ENCODE measurements around the gene P2RY8.

The P2RY8 gene

DNA sequence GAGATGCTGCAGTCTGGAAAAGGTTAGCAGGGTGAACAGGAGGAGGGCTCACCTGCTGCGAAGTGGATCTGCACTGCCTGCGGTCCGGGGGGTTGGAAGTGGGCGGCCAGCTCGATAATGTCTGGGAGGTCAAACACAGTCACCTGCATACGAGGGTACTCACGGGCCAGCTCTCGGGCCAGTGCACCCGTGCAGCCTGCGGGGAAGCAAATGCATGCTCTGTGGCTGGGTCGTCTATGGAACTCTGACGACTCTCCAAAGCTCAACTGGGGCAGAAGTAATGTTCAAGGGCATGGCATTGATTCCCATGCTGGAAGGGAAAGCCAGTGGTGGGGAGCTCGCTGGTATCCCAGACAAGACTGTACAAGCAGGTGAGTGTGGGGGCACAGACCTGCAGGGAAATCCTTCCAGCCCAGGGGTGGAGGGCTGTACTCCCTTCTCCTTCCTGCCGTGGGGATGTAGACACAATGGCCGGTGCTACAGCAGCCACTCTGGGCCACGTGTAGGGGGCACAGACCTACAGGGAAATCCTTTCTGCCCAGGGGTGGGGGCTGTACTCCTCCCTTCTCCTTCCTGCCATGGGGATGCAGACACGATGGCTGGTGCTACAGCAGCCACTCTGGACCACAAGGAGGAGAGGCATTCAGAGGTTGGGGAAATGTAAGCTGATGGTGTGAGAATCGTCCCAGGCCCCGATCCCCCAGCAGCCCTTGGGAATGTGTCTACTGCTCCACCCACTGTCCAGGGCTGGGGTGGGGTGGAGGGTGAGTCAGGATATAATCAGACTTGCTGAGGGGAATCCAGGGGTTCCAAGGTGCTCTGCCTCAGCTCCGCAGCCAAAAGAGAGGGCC is 118.8 kb downstream of the P2RY8 start (continued):
- TF ChIP-seq IKZF3 (tag by site-specific recombination; IDR thresholded peaks at IDR 0.05): no peak
- peak; percentile 13 for TF ChIP-seq ZNF529 (tag by site-specific recombination; IDR thresholded peaks at IDR 0.05; ENCODE audit: insufficient replicate concordance)
- TF ChIP-seq ZXDB (tag by site-specific recombination; IDR thresholded peaks at IDR 0.05): 0 out of 2 replicates have a peak, but pooled peaks have one; percentile 26
- TF ChIP-seq KLF16 (tag by site-specific recombination; IDR thresholded peaks at IDR 0.05): no peak
- TF ChIP-seq ZNF132 (tag by site-specific recombination; IDR thresholded peaks at IDR 0.05; ENCODE audit: borderline replicate concordance): no peak
- TF ChIP-seq, protein P1, sequence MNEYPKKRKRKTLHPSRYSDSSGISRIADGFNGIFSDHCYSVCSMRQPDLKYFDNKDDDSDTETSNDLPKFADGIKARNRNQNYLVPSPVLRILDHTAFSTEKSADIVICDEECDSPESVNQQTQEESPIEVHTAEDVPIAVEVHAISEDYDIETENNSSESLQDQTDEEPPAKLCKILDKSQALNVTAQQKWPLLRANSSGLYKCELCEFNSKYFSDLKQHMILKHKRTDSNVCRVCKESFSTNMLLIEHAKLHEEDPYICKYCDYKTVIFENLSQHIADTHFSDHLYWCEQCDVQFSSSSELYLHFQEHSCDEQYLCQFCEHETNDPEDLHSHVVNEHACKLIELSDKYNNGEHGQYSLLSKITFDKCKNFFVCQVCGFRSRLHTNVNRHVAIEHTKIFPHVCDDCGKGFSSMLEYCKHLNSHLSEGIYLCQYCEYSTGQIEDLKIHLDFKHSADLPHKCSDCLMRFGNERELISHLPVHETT (tag by site-specific recombination; IDR thresholded peaks at IDR 0.05): peak; percentile 60
- TF ChIP-seq ZNF19 (tag by site-specific recombination; IDR thresholded peaks at IDR 0.05; ENCODE audit: low read depth): no peak
- no peak for TF ChIP-seq ZNF623 (tag by site-specific recombination; IDR thresholded peaks at IDR 0.05)
- TF ChIP-seq ZNF146 (tag by site-specific recombination; IDR thresholded peaks at IDR 0.05): no peak
- TF ChIP-seq ZNF114 (tag by site-specific recombination; IDR thresholded peaks at IDR 0.05): no peak
- no peak for TF ChIP-seq ZNF701 (tag by site-specific recombination; IDR thresholded peaks at IDR 0.05)
- TF ChIP-seq, protein P2, sequence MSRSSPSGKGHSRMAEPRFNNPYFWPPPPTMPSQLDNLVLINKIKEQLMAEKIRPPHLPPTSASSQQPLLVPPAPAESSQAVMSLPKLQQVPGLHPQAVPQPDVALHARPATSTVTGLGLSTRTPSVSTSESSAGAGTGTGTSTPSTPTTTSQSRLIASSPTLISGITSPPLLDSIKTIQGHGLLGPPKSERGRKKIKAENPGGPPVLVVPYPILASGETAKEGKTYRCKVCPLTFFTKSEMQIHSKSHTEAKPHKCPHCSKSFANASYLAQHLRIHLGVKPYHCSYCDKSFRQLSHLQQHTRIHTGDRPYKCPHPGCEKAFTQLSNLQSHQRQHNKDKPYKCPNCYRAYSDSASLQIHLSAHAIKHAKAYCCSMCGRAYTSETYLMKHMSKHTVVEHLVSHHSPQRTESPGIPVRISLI (tag by site-specific recombination; IDR thresholded peaks at IDR 0.05): no peak
- peak; percentile 64 for TF ChIP-seq KLF8 (tag by site-specific recombination; IDR thresholded peaks at IDR 0.05)
- TF ChIP-seq, protein P3, sequence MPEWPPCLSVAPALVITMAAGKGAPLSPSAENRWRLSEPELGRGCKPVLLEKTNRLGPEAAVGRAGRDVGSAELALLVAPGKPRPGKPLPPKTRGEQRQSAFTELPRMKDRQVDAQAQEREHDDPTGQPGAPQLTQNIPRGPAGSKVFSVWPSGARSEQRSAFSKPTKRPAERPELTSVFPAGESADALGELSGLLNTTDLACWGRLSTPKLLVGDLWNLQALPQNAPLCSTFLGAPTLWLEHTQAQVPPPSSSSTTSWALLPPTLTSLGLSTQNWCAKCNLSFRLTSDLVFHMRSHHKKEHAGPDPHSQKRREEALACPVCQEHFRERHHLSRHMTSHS (tag by site-specific recombination; IDR thresholded peaks at IDR 0.05): no peak
- no peak for TF ChIP-seq ZNF514 (tag by site-specific recombination; IDR thresholded peaks at IDR 0.05)
- TF ChIP-seq ZBTB21 (tag by site-specific recombination; IDR thresholded peaks at IDR 0.05): no peak
- TF ChIP-seq, protein P4, sequence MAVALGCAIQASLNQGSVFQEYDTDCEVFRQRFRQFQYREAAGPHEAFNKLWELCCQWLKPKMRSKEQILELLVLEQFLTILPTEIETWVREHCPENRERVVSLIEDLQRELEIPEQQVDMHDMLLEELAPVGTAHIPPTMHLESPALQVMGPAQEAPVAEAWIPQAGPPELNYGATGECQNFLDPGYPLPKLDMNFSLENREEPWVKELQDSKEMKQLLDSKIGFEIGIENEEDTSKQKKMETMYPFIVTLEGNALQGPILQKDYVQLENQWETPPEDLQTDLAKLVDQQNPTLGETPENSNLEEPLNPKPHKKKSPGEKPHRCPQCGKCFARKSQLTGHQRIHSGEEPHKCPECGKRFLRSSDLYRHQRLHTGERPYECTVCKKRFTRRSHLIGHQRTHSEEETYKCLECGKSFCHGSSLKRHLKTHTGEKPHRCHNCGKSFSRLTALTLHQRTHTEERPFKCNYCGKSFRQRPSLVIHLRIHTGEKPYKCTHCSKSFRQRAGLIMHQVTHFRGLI (tag by site-specific recombination; IDR thresholded peaks at IDR 0.05): no peak

DNA sequence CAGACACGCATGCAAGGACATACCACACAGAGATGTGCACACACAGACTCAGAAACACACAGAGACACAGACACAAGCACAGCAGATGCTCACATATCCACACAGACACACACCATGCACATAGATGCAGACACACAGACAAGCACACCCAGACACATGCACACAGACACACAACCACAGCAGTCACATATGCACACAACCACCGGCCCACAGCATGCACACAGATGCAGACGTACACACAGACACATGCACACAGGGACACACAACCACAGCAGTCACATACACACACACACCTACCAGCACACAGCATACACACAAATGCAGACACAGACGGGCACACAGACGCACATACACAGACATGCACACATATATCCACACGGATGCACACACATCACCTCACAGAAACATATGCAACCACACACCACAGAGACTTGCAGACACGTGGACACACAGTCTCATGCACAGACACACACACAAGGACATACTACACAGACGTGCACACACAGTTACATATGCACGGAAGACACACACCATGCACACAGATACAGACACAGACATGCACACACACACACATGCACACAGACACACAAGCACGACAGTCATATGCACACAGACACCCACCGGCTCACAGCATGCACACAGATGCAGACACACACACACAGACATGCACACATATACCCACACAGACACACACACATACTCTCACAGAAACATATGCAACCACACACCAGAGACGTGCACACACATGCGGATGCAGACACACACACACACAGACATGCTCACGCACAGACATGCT is 119.8 kb downstream of the P2RY8 start:
- Histone ChIP-seq H3K9me3 (ENCODE audit: control insufficient read depth, insufficient read depth, low read depth, low read length) (no peaks in the 10 kb centered on the region), H3K27ac (ENCODE audit: extremely low read depth, low read depth, low read length) (no peak overlapping the region), H3K4me3 (ENCODE audit: low read depth, low read length) (no peak overlapping the region), H3K36me3 (ENCODE audit: control insufficient read depth in 2 of 2, insufficient read depth in 1 of 2, low read length in 2 of 2) (peaks cover 15 to 59% of the 10 kb centered on the region in 2 experiments; a peak in 2 of 3 replicates), H3K4me1 (ENCODE audit: control insufficient read depth, insufficient read depth, low read length) (no peaks in the 10 kb centered on the region)
- ChIA-PET POLR2A (no interaction called here), CTCF (no interaction called here)
- no peak for TF ChIP-seq ZNF10 (tag by site-specific recombination; IDR thresholded peaks at IDR 0.05)
- peak; percentile 28; the same call in 1 of the 2 replicates for TF ChIP-seq ZNF2 (tag by site-specific recombination; IDR thresholded peaks at IDR 0.05)
- no peak for TF ChIP-seq KLF9 (tag by site-specific recombination; IDR thresholded peaks at IDR 0.05; ENCODE audit: low read depth)
- no peak for TF ChIP-seq SCRT2 (tag by site-specific recombination; IDR thresholded peaks at IDR 0.05)
- no peak for TF ChIP-seq ZNF561 (tag by site-specific recombination; IDR thresholded peaks at IDR 0.05; ENCODE audit: borderline replicate concordance)
- TF ChIP-seq ZNF776 (tag by site-specific recombination; IDR thresholded peaks at IDR 0.05; ENCODE audit: borderline replicate concordance): no peak
- TF ChIP-seq, protein P5, sequence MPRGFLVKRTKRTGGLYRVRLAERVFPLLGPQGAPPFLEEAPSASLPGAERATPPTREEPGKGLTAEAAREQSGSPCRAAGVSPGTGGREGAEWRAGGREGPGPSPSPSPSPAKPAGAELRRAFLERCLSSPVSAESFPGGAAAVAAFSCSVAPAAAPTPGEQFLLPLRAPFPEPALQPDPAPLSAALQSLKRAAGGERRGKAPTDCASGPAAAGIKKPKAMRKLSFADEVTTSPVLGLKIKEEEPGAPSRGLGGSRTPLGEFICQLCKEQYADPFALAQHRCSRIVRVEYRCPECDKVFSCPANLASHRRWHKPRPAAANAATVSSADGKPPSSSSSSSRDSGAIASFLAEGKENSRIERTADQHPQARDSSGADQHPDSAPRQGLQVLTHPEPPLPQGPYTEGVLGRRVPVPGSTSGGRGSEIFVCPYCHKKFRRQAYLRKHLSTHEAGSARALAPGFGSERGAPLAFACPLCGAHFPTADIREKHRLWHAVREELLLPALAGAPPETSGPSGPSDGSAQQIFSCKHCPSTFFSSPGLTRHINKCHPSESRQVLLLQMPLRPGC (tag by site-specific recombination; IDR thresholded peaks at IDR 0.05): no peak
- TF ChIP-seq, protein P6, sequence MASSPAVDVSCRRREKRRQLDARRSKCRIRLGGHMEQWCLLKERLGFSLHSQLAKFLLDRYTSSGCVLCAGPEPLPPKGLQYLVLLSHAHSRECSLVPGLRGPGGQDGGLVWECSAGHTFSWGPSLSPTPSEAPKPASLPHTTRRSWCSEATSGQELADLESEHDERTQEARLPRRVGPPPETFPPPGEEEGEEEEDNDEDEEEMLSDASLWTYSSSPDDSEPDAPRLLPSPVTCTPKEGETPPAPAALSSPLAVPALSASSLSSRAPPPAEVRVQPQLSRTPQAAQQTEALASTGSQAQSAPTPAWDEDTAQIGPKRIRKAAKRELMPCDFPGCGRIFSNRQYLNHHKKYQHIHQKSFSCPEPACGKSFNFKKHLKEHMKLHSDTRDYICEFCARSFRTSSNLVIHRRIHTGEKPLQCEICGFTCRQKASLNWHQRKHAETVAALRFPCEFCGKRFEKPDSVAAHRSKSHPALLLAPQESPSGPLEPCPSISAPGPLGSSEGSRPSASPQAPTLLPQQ (tag by site-specific recombination; IDR thresholded peaks at IDR 0.05): no peak

Data from HEK293 (cell line).